MM.1S (cell line): Measurements from ENCODE around the gene ANLN.

ENCODE experiments used
- DNase-seq: peaks from one replicate; pipeline ENCODE4 v3.0.0-alpha.2; 2015
- H2AFZ ChIP-seq: fragments of 300-600 bp; sonication (generic); 2 replicates; pipeline ENCODE4 v1.6.0; 2016; ENCODE audit warnings: antibody characterized with exemption, low read length
- H3F3A ChIP-seq: fragments of 300-600 bp; sonication (generic); 2 replicates; pipeline ENCODE4 v1.6.1; 2016; ENCODE audit warnings: mild to moderate bottlenecking, antibody characterized with exemption, low read length, moderate library complexity, mixed read lengths; ENCODE audit not compliant: insufficient read depth
- H3K27ac ChIP-seq: fragments of 300-600 bp; sonication (generic); 2 replicates; pipeline ENCODE4 v1.5.1; 2016; ENCODE audit warnings: mild to moderate bottlenecking, low read length
- H3K27me3 ChIP-seq: fragments of 300-600 bp; sonication (generic); replicated peaks from 2 replicates; pipeline ENCODE4 v1.6.0; 2016; ENCODE audit warnings: low read length; ENCODE audit not compliant: insufficient read depth
- H3K36me3 ChIP-seq: fragments of 300-600 bp; sonication (generic); replicated peaks from 2 replicates; pipeline ENCODE4 v1.6.1; 2016; ENCODE audit warnings: mild to moderate bottlenecking, low read length, mixed read lengths; ENCODE audit not compliant: insufficient read depth
- H3K4me1 ChIP-seq: fragments of 300-600 bp; sonication (generic); 2 replicates; pipeline ENCODE4 v1.6.1; 2016; ENCODE audit warnings: low read length, mixed read lengths
- H3K4me2 ChIP-seq: fragments of 300-600 bp; sonication (generic); 2 replicates; pipeline ENCODE4 v1.6.0; 2016; ENCODE audit warnings: low read depth, low read length
- H3K4me3 ChIP-seq: fragments of 300-600 bp; sonication (generic); 2 replicates; pipeline ENCODE4 v1.5.1; 2016; ENCODE audit warnings: low read length, mixed read lengths
- H3K79me2 ChIP-seq: fragments of 300-600 bp; sonication (generic); 2 replicates; pipeline ENCODE4 v1.6.1; 2016; ENCODE audit warnings: mixed run types, low read length, mixed read lengths
- H3K9ac ChIP-seq: fragments of 300-600 bp; sonication (generic); 2 replicates; pipeline ENCODE4 v1.6.1; 2016; ENCODE audit warnings: low read length, mixed read lengths
- H3K9me2 ChIP-seq: fragments of 300-600 bp; sonication (generic); replicated peaks from 2 replicates; pipeline ENCODE4 v1.6.1; 2016; ENCODE audit warnings: mild to moderate bottlenecking, low read length, mixed read lengths; ENCODE audit not compliant: insufficient read depth
- H3K9me3 ChIP-seq: fragments of 300-600 bp; sonication (generic); replicated peaks from 2 replicates; pipeline ENCODE4 v1.6.1; 2016; ENCODE audit warnings: mild to moderate bottlenecking, low read length, mixed read lengths; ENCODE audit not compliant: insufficient read depth
- H4K20me1 ChIP-seq: fragments of 300-600 bp; sonication (generic); 2 replicates; pipeline ENCODE4 v1.6.1; 2016; ENCODE audit warnings: mild to moderate bottlenecking, low read length, moderate library complexity, mixed read lengths; ENCODE audit not compliant: insufficient read depth
- EZH2 ChIP-seq: fragments of 300-600 bp; sonication (generic); optimal IDR thresholded peaks from 2 replicates; pipeline ENCODE3; 2017; ENCODE audit warnings: low read depth, mild to moderate bottlenecking, antibody characterized with exemption, low read length, mixed read lengths
- EZH2phosphoT487 ChIP-seq: fragments of 300-600 bp; sonication (generic); IDR thresholded peaks from 2 replicates; pipeline ENCODE4 v1.6.1; 2018; ENCODE audit warnings: antibody characterized with exemption, low read length
- TF ChIP-seq, protein P1 (sequence below): fragments of 300-600 bp; sonication (generic); IDR thresholded peaks from 2 replicates; pipeline ENCODE4 v1.5.1; 2016; ENCODE audit warnings: antibody characterized with exemption, low read length, mixed read lengths

ANLN gene

DNA sequence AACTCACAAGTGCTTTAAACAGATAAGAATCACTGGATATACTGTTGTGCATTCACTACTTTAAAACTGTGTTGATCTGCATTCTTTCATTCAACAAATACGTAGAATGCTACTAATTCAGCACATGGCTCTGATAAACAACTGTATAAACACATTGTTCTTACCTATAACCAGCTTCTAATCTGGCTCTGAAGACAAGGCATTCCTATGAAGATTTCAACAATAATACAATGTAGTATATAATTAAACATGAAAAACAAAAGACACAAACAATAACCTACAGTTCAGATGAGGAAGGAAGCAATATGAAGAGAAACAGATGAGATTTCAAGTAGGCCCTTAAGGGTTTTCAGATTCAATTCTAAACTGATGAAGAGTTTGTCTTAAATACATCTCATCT lies 31.1 kb upstream of the ANLN start:
- DNase-seq, result no peak
- Histone ChIP-seq H3K9me2 (no peaks in the 10 kb centered on the region), H3K4me2 (no peak overlapping the region), H3K36me3 (no peaks in the 10 kb centered on the region), H3K27me3 (no peaks in the 10 kb centered on the region), H3K27ac (no peak overlapping the region), H2AFZ (no peak overlapping the region), H3K9ac (no peak overlapping the region), H3K79me2 (no peaks in the 10 kb centered on the region), H3K4me3 (no peak overlapping the region), H4K20me1 (no peaks in the 10 kb centered on the region), H3F3A (no peaks in the 10 kb centered on the region), H3K9me3 (no peaks in the 10 kb centered on the region), H3K4me1 (no peaks in the 10 kb centered on the region)
- TF ChIP-seq EZH2phosphoT487 (no peak), EZH2 (no peak)
- TF ChIP-seq, protein P1, sequence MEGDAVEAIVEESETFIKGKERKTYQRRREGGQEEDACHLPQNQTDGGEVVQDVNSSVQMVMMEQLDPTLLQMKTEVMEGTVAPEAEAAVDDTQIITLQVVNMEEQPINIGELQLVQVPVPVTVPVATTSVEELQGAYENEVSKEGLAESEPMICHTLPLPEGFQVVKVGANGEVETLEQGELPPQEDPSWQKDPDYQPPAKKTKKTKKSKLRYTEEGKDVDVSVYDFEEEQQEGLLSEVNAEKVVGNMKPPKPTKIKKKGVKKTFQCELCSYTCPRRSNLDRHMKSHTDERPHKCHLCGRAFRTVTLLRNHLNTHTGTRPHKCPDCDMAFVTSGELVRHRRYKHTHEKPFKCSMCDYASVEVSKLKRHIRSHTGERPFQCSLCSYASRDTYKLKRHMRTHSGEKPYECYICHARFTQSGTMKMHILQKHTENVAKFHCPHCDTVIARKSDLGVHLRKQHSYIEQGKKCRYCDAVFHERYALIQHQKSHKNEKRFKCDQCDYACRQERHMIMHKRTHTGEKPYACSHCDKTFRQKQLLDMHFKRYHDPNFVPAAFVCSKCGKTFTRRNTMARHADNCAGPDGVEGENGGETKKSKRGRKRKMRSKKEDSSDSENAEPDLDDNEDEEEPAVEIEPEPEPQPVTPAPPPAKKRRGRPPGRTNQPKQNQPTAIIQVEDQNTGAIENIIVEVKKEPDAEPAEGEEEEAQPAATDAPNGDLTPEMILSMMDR, result no peak

- TF ChIP-seq EZH2, result no peak
- TF ChIP-seq, protein P1, result no peak
- TF ChIP-seq EZH2phosphoT487, result no peak
- H3K27ac ChIP-seq, result no peak overlapping the region
- no peaks in the 10 kb centered on the region for H3F3A ChIP-seq
- H3K9me3 ChIP-seq, result no peaks in the 10 kb centered on the region
- H2AFZ ChIP-seq, result no peak overlapping the region
- no peak overlapping the region for H3K4me3 ChIP-seq
- H3K36me3 ChIP-seq, result no peaks in the 10 kb centered on the region
- no peaks in the 10 kb centered on the region for H3K4me1 ChIP-seq
- H3K4me2 ChIP-seq, result no peak overlapping the region
- H3K9me2 ChIP-seq, result no peaks in the 10 kb centered on the region
- H3K27me3 ChIP-seq, result no peaks in the 10 kb centered on the region
- H4K20me1 ChIP-seq, result no peaks in the 10 kb centered on the region
- no peak overlapping the region for H3K9ac ChIP-seq
- H3K79me2 ChIP-seq, result no peaks in the 10 kb centered on the region
- no peak for DNase-seq
Measured at GRCh38 chr7:36360244-36360643, 29.4 kb upstream of the ANLN start.

DNA sequence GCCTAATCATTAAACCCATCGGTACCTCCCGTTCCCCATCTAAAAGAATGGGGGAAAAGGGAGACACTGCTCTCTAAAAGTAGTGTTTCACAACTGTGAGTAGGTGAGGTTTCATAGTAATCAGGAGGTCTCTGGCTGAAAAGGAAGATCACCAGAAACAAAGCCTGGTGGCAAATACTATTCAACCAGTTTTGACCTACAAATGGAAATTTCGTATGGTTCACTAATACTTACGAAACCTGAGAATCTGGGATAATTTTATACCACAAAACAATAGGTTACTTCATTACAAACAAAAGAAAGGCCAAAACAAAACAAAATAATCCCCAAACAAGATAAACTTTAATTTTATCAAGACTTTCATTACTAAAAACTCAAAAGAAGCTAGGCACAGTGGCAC lies 28.4 kb upstream of the ANLN start:
- Histone ChIP-seq H3K27me3 (no peaks in the 10 kb centered on the region), H3K4me2 (no peak overlapping the region), H3K4me1 (no peaks in the 10 kb centered on the region), H2AFZ (no peak overlapping the region), H3K4me3 (no peak overlapping the region), H3K27ac (no peak overlapping the region), H3F3A (no peaks in the 10 kb centered on the region), H4K20me1 (no peaks in the 10 kb centered on the region), H3K79me2 (no peaks in the 10 kb centered on the region), H3K36me3 (no peaks in the 10 kb centered on the region), H3K9me3 (no peaks in the 10 kb centered on the region), H3K9me2 (no peaks in the 10 kb centered on the region), H3K9ac (no peak overlapping the region)
- no peak for DNase-seq
- TF ChIP-seq, protein P1, result no peak
- TF ChIP-seq EZH2 (no peak), EZH2phosphoT487 (no peak)
